Prostate gland (tissue), 2 donors: Measurements from ENCODE around the gene SCN4A. TPM values are rescaled to one million over a fixed set of nuclear protein-coding genes. Genes with fewer than 3 reads are reported as not detected.
"Not testable (repeated sequence)": the region's sequence is repeated elsewhere in the genome, so short reads cannot be mapped to it uniquely, and the experiment has no call there.

Experiments
- DNase-seq: peaks from one replicate; pipeline ENCODE4 v3.0.0-alpha.2; 2019; ENCODE audit warnings: low spot score
- H3K27ac ChIP-seq, 2 donors: fragments of 200-600 bp; sonication (generic); 2 replicates each; pipeline ENCODE4 v1.5.1; 2017 to 2019
- H3K27me3 ChIP-seq: fragments of 200-600 bp; sonication (generic); replicated peaks from 2 replicates; pipeline ENCODE4 v1.5.1; 2019; ENCODE audit not compliant: insufficient read depth
- H3K36me3 ChIP-seq, 2 donors: fragments of 200-600 bp; sonication (generic); 1 replicate in 1 of 2; 2 replicates in 1 of 2; pipeline versions ENCODE4 v1.5.1 to v1.8.1; 2017 to 2019
- H3K4me1 ChIP-seq: fragments of 200-600 bp; sonication (generic); replicated peaks from 2 replicates; pipeline ENCODE4 v1.5.1; 2019
- H3K4me3 ChIP-seq, 2 donors: fragments of 200-600 bp; sonication (generic); 2 replicates each; pipeline ENCODE4 v1.5.1; 2017 to 2019
- H3K9me3 ChIP-seq: fragments of 200-600 bp; sonication (generic); 2 replicates; pipeline ENCODE4 v1.5.1; 2017
- CTCF ChIP-seq, 4 experiments: fragments of 200-600 bp in 2 of 4; fragments of 450-650 bp in 2 of 4; sonication (generic) in 2 of 4; IDR thresholded peaks; 1 replicate in 3 of 4; 2 replicates in 1 of 4; pipeline ENCODE4 v1.5.1; 2016 to 2019; ENCODE audit warnings: antibody characterized with exemption in 4 of 4, mild to moderate bottlenecking in 2 of 4, moderate library complexity in 2 of 4
- POLR2A ChIP-seq: fragments of 450-650 bp; IDR thresholded peaks from one replicate; pipeline ENCODE4 v1.6.1; 2016; ENCODE audit warnings: antibody characterized with exemption, mild to moderate bottlenecking
- POLR2AphosphoS5 ChIP-seq: sonication (generic); formaldehyde crosslinking; IDR thresholded peaks from one replicate; pipeline ENCODE4 v1.6.1; 2017; ENCODE audit warnings: antibody characterized with exemption
- WGBS: methylation state at CpG from one replicate; pipeline ENCODE4 v1.1.5; 2018; 5-methylcytosine and 5-hydroxymethylcytosine counted together
- intact Hi-C: fragments of 100-400 bp; cut with DNase I; formaldehyde crosslinking; loops from one replicate; pipeline ENCODE4 v1.14.2; 2022
- total RNA-seq, 2 donors: library from RNA; depleted of rRNA; stranded (reverse); fragments of >200 nt; gene quantifications; one replicate each; pipeline ENCODE4 v1.1.0, GENCODE V29; 2016

SCN4A gene
- under 1 TPM; 0.23 TPM for total RNA-seq

GRCh38 chr17:63972796-63973195 lies at the start of gene SCN4A:
Gene SCN4A, minus strand, starts transcription at chr17:63972918. Its CDS starts 77 bp downstream, at chr17:63972841.
- WGBS = 97% methylated on average over 13 of the region's 14 CpGs
- DNase-seq = no peak
- H3K9me3 ChIP-seq = no peaks in the 10 kb centered on the region
- intact Hi-C loops = no loop called here
- H3K27ac ChIP-seq = no peak within 1 kb of the TSS
- H3K27me3 ChIP-seq = no peaks in the 10 kb centered on the region
- H3K4me3 ChIP-seq = no peak within 1 kb of the TSS
- H3K36me3 ChIP-seq = no peaks in the 10 kb centered on the region
- TF ChIP-seq POLR2A (no peak), POLR2AphosphoS5 (no peak), CTCF (IDR thresholded peaks at IDR 0.05) (no peak)
- H3K4me1 ChIP-seq = no peaks in the 10 kb centered on the region

GRCh38 chr17:64020056-64020766 lies 47.5 kb upstream of the SCN4A start, which contains the start of gene ICAM2:
Gene ICAM2, minus strand, starts transcription at chr17:64020633. Its CDS starts 13,942 bp downstream, at chr17:64006691.
- intact Hi-C loops = no loop called here
- WGBS = 16% methylated on average over 23 of the region's 23 CpGs
- peak; percentile 33 for DNase-seq
- Histone ChIP-seq H3K27me3 (no peaks in the 10 kb centered on the region), H3K4me1 (no peaks in the 10 kb centered on the region), H3K4me3 (peak within 1 kb of the TSS; percentile 13 to 30), H3K27ac (peak within 1 kb of the TSS; percentile 52 to 53), H3K9me3 (no peaks in the 10 kb centered on the region), H3K36me3 (no peaks in the 10 kb centered on the region)
- TF ChIP-seq CTCF (IDR thresholded peaks at IDR 0.05) (no peak), POLR2A (no peak), POLR2AphosphoS5 (peak; percentile 4)

- H3K4me3 ChIP-seq, DNase-seq, H3K9me3 ChIP-seq, H3K4me1 ChIP-seq, H3K36me3 ChIP-seq, H3K27me3 ChIP-seq, intact Hi-C loops: not testable (repeated sequence)
- WGBS = 72% methylated on average over 9 of the region's 9 CpGs
- H3K27ac ChIP-seq = peak overlapping the region; percentile 52 to 53
Observed at GRCh38 chr17:64019551-64019961, 46.8 kb upstream of the SCN4A start.

GRCh38 chr17:64017381-64017980 lies 44.8 kb upstream of the SCN4A start:
- TF ChIP-seq CTCF (IDR thresholded peaks at IDR 0.05) = peak in 1 of 4 experiments; percentile 21
- no peak for TF ChIP-seq POLR2AphosphoS5
- no peak for TF ChIP-seq POLR2A

GRCh38 chr17:64016974-64017373 lies 44.3 kb upstream of the SCN4A start:
- TF ChIP-seq CTCF (IDR thresholded peaks at IDR 0.05) = no peak
- no peak for TF ChIP-seq POLR2AphosphoS5
- TF ChIP-seq POLR2A = no peak
- H3K27ac ChIP-seq = no peak overlapping the region

More at GRCh38 chr17:64017381-64017980, 44.8 kb upstream of the SCN4A start:
- Histone ChIP-seq H3K4me1 (no peaks in the 10 kb centered on the region), H3K27me3 (no peaks in the 10 kb centered on the region), H3K4me3 (no peak overlapping the region), H3K27ac (no peak overlapping the region), H3K9me3 (no peaks in the 10 kb centered on the region), H3K36me3 (no peaks in the 10 kb centered on the region)
- intact Hi-C loops = no loop called here
- 83% methylated on average over 2 of the region's 2 CpGs for WGBS
- DNase-seq = no peak

More at GRCh38 chr17:64016974-64017373, 44.3 kb upstream of the SCN4A start:
- H3K4me1 ChIP-seq = no peaks in the 10 kb centered on the region
- intact Hi-C loops = no loop called here
- WGBS = 74% methylated on average over 3 of the region's 3 CpGs
- H3K4me3 ChIP-seq = no peak overlapping the region
- H3K27me3 ChIP-seq = no peaks in the 10 kb centered on the region
- no peaks in the 10 kb centered on the region for H3K9me3 ChIP-seq
- no peak for DNase-seq
- no peaks in the 10 kb centered on the region for H3K36me3 ChIP-seq
